Loucy (cell line): Measurements from ENCODE around the gene ATP7B.

Source experiments
- H2AFZ ChIP-seq: fragments of 200-600 bp; sonication (generic); 2 replicates; pipeline ENCODE4 v1.6.0; 2016; ENCODE audit warnings: antibody characterized with exemption, mild to moderate bottlenecking, low read length, moderate library complexity
- H3F3A ChIP-seq: fragments of 200-600 bp; 2 replicates; pipeline ENCODE4 v1.6.0; 2016; ENCODE audit warnings: antibody characterized with exemption, low read depth, mild to moderate bottlenecking
- H3K27me3 ChIP-seq: fragments of 200-600 bp; sonication (generic); 2 replicates; pipeline ENCODE4 v1.6.1; 2014; ENCODE audit warnings: low read length, mild to moderate bottlenecking; ENCODE audit not compliant: insufficient read depth, poor library complexity, severe bottlenecking
- H3K36me3 ChIP-seq: fragments of 200-600 bp; sonication (generic); 2 replicates; pipeline ENCODE4 v1.6.1; 2016; ENCODE audit warnings: low read length; ENCODE audit not compliant: insufficient read depth
- H3K4me1 ChIP-seq: fragments of 200-600 bp; sonication (generic); 2 replicates; pipeline ENCODE4 v1.5.1; 2014; ENCODE audit warnings: low read length, mild to moderate bottlenecking; ENCODE audit not compliant: insufficient read depth, poor library complexity, severe bottlenecking
- H3K4me2 ChIP-seq: fragments of 200-600 bp; sonication (generic); 2 replicates; pipeline ENCODE4 v1.6.0; 2014; ENCODE audit warnings: antibody characterized with exemption, low read length, low read depth, mild to moderate bottlenecking; ENCODE audit not compliant: poor library complexity, severe bottlenecking
- H3K4me3 ChIP-seq: fragments of 200-600 bp; sonication (generic); 2 replicates; pipeline ENCODE4 v1.5.1; 2014; ENCODE audit warnings: low read length, mild to moderate bottlenecking, mixed read lengths; ENCODE audit not compliant: poor library complexity, severe bottlenecking
- H3K79me2 ChIP-seq: fragments of 200-600 bp; sonication (generic); 2 replicates; pipeline ENCODE4 v1.6.1; 2014; ENCODE audit warnings: low read length; ENCODE audit not compliant: insufficient read depth
- H3K9ac ChIP-seq: fragments of 200-600 bp; sonication (generic); 2 replicates; pipeline ENCODE4 v1.6.0; 2014; ENCODE audit warnings: mild to moderate bottlenecking, low read depth, low read length, moderate library complexity; ENCODE audit not compliant: poor library complexity, severe bottlenecking
- H3K9me2 ChIP-seq: fragments of 200-600 bp; sonication (generic); replicated peaks from 2 replicates; pipeline ENCODE4 v1.6.1; 2016; ENCODE audit warnings: low read depth, low read length, mixed read lengths
- H3K9me3 ChIP-seq: fragments of 200-600 bp; sonication (generic); 2 replicates; pipeline ENCODE4 v1.6.1; 2014; ENCODE audit warnings: mild to moderate bottlenecking, antibody characterized with exemption, low read length, low read depth; ENCODE audit not compliant: insufficient read depth
- H4K20me1 ChIP-seq: fragments of 200-600 bp; sonication (generic); 2 replicates; pipeline ENCODE4 v1.6.0; 2014; ENCODE audit warnings: antibody characterized with exemption, low read length, mild to moderate bottlenecking; ENCODE audit not compliant: insufficient read depth, poor library complexity, severe bottlenecking
- EZH2phosphoT487 ChIP-seq: fragments of 200-600 bp; IDR thresholded peaks from 2 replicates; pipeline ENCODE4 v1.6.1; 2018; ENCODE audit warnings: antibody characterized with exemption, mild to moderate bottlenecking, moderate library complexity, borderline replicate concordance
- TF ChIP-seq, protein P1 (sequence below): fragments of 200-600 bp; sonication (generic); conservative IDR thresholded peaks from 2 replicates; pipeline ENCODE4 v1.5.1; 2014; ENCODE audit warnings: mild to moderate bottlenecking, antibody characterized with exemption, low read length

ATP7B gene

DNA sequence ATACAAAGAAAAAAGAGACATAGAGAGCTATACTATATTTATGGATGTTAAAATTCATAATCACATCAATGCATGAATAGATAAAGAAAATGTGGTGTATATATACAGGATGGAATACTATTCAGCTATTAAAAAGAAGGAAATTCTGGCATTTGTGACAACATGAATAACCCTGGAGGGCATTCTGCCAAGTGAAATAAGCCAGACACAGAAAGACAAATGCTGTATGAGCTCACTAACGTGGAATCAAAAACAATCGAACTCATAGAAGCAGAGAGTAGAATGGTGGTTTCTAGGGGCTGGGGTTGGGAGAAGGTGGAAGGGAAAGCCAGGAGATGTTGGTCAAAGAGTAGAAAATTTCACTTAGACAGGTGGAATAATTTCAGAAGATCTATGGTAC, 37.3 kb upstream of the ATP7B start:
- Histone ChIP-seq H2AFZ (no peak overlapping the region), H3K36me3 (no peaks in the 10 kb centered on the region), H3K4me3 (no peak overlapping the region), H4K20me1 (no peaks in the 10 kb centered on the region), H3K9me3 (no peaks in the 10 kb centered on the region), H3K9ac (no peak overlapping the region), H3K79me2 (no peaks in the 10 kb centered on the region), H3K9me2 (no peaks in the 10 kb centered on the region), H3F3A (no peaks in the 10 kb centered on the region), H3K4me2 (no peak overlapping the region), H3K27me3 (no peaks in the 10 kb centered on the region), H3K4me1 (no peaks in the 10 kb centered on the region)
- TF ChIP-seq, protein P1, sequence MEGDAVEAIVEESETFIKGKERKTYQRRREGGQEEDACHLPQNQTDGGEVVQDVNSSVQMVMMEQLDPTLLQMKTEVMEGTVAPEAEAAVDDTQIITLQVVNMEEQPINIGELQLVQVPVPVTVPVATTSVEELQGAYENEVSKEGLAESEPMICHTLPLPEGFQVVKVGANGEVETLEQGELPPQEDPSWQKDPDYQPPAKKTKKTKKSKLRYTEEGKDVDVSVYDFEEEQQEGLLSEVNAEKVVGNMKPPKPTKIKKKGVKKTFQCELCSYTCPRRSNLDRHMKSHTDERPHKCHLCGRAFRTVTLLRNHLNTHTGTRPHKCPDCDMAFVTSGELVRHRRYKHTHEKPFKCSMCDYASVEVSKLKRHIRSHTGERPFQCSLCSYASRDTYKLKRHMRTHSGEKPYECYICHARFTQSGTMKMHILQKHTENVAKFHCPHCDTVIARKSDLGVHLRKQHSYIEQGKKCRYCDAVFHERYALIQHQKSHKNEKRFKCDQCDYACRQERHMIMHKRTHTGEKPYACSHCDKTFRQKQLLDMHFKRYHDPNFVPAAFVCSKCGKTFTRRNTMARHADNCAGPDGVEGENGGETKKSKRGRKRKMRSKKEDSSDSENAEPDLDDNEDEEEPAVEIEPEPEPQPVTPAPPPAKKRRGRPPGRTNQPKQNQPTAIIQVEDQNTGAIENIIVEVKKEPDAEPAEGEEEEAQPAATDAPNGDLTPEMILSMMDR = no peak
- no peak for TF ChIP-seq EZH2phosphoT487

DNA sequence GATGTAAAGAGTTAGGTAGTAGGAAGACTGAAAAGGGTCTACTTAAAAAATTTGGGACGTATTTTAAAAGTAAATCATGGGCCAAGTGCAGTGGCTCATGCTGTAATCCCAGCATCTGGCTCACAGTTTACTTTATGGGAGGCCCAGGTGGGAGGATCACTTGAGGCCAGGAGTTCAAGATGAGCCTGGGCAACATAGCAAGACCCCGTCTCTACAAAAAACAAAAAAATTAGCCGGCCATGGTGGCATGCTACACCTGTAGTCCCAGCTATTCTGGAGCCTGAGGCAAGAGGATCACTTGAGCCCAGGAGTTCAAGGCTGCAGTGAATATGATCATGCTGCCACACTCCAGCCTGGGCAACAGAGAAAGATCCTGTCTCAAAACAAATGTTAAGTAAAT, 36.2 kb upstream of the ATP7B start:
- Histone ChIP-seq H3K27me3 (no peaks in the 10 kb centered on the region), H3F3A (no peaks in the 10 kb centered on the region), H3K36me3 (no peaks in the 10 kb centered on the region), H3K79me2 (no peaks in the 10 kb centered on the region), H3K9me2 (no peaks in the 10 kb centered on the region), H4K20me1 (no peaks in the 10 kb centered on the region), H3K4me1 (no peaks in the 10 kb centered on the region), H3K4me3 (no peak overlapping the region), H3K9ac (no peak overlapping the region), H2AFZ (no peak overlapping the region), H3K4me2 (no peak overlapping the region), H3K9me3 (no peaks in the 10 kb centered on the region)
- TF ChIP-seq, protein P1 = no peak
- no peak for TF ChIP-seq EZH2phosphoT487

DNA sequence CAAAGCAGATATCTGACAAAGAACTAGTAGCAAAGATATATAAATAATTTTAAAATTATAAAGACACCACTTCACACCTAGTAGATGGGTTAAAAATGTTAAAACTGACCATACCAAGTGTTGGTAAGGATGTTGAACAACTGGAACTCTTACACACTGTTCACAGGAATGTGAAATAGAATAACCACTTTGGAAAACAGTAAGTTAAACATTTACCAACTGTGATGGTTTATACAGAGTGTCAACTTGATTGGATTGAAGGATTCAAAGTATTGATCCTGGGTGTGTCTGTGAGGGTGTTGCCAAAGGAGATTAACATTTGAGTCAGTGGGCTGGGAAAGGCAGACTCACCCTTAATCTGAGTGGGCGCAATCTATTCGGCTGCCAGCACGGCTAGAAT, 32.4 kb upstream of the ATP7B start:
- Histone ChIP-seq H4K20me1 (no peaks in the 10 kb centered on the region), H3K9me2 (no peaks in the 10 kb centered on the region), H3K36me3 (no peaks in the 10 kb centered on the region), H2AFZ (no peak overlapping the region), H3F3A (no peaks in the 10 kb centered on the region), H3K9me3 (0 out of 2 replicates have a peak, but pooled peaks cover 3% of the 10 kb centered on the region), H3K4me1 (no peaks in the 10 kb centered on the region), H3K4me2 (no peak overlapping the region), H3K4me3 (no peak overlapping the region), H3K79me2 (no peaks in the 10 kb centered on the region), H3K27me3 (no peaks in the 10 kb centered on the region), H3K9ac (no peak overlapping the region)
- TF ChIP-seq, protein P1 = no peak
- TF ChIP-seq EZH2phosphoT487 = no peak
